GM08714 (cell line): ENCODE results near the gene CLDN22.

Experiments
- H3K4me3 ChIP-seq: fragments of 200-500 bp; sonication (Bioruptor generic); 2 replicates; pipeline ENCODE4 v1.5.1; 2014; ENCODE audit warnings: mild to moderate bottlenecking, low read length, inconsistent platforms
- ZNF274 ChIP-seq: IDR thresholded peaks from 2 replicates; pipeline ENCODE4 v1.6.1; 2012; ENCODE audit warnings: mild to moderate bottlenecking, low read depth, low read length

The CLDN22 gene

GRCh38 chr4:183352546-183352945 lies 32.5 kb upstream of the CLDN22 start:
- TF ChIP-seq ZNF274: no peak

DNA sequence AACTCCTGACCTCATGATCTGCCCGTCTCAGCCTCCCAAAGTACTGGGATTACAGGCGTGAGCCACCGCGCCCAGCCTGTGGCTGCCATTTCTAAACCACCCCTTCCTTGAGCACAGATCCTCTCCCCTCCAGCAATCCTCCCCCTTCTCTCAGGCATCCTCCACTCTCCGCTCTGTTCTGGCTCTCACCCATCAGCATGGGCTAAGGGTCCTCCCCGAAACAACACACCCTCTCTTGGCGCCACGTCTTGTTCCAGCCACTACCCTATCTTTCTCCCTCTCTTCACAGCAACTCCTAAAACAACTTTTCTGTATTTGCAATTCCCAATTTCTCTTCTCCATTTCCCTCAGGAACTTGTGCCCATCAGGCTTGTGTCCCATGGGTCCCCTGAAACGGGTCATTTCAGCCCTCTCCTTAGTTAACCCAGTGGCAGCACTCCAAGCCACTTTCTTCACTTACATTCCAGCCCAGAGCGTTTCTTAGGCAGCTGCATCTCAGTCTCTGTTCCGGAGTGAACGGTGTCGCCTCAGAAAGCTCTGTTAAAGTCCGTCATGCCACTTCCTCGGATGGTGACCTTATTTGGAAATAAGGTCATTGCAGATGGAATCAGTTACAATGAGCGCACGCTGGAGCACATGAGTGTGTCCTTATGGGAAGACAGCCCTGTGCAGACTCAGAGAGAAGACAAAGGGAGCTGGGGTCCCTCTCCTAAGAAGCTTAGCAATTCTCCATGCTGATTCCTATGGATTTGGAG lies 30.4 kb upstream of the CLDN22 start:
- TF ChIP-seq ZNF274: no peak
- no peak overlapping the region for H3K4me3 ChIP-seq

More at GRCh38 chr4:183352546-183352945, 32.5 kb upstream of the CLDN22 start:
- H3K4me3 ChIP-seq: no peak overlapping the region

GRCh38 chr4:183349673-183350072 lies 29.6 kb upstream of the CLDN22 start:
- TF ChIP-seq ZNF274: no peak
- no peak overlapping the region for H3K4me3 ChIP-seq

- no peak for TF ChIP-seq ZNF274
- H3K4me3 ChIP-seq: no peak overlapping the region
Measured at GRCh38 chr4:183348706-183349659, 28.9 kb upstream of the CLDN22 start.

GRCh38 chr4:183348136-183348535 lies 28.1 kb upstream of the CLDN22 start:
- TF ChIP-seq ZNF274: no peak
- H3K4me3 ChIP-seq: no peak overlapping the region

DNA sequence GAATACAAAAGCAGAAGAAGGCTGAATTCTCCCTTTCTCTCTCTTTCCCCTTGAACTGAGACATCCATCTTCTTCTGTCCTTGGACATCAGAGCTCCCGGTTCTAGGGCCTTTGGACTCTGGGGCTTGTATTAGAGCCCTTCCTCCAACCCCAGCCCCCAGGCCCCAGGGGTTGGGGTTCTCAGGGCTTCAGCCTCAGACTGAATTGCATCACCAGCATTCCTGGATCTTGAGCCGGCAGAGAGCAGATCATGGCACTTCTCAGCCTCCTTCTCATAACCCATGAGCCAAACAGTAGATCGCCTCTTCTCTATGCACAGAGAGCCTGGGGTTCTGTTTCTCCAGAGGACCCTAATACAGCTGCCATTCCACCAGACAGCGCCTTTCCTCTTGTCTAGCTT lies 27.5 kb upstream of the CLDN22 start:
- no peak overlapping the region for H3K4me3 ChIP-seq
- no peak for TF ChIP-seq ZNF274

GRCh38 chr4:183347146-183347545 lies 27.1 kb upstream of the CLDN22 start:
- no peak for TF ChIP-seq ZNF274
- H3K4me3 ChIP-seq: no peak overlapping the region

- TF ChIP-seq ZNF274: no peak
- H3K4me3 ChIP-seq: no peak overlapping the region
Measured at GRCh38 chr4:183345261-183345660, 25.2 kb upstream of the CLDN22 start.

- TF ChIP-seq ZNF274: no peak
- H3K4me3 ChIP-seq: no peak overlapping the region
Measured at GRCh38 chr4:183344523-183345255, 24.6 kb upstream of the CLDN22 start.

DNA sequence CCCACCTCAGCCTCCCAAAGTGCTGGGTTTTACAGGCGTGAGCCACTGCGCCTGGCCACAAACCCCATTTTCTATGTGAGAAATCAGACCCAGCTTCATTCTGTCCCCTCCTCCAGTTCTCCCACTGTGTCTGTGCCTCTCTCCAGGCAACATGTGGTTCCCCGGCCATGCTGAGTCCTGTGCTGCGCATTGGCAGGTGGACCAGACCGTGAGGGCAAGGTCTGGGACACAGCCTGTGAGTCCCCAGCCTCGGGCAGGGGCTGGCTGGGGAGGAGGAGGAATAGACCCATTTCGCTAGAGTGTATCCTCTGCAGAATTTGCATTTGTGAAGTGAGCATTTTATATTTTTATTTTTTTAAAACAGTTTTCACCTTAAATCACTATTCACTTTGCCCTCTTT lies 23.7 kb upstream of the CLDN22 start:
- no peak overlapping the region for H3K4me3 ChIP-seq
- no peak for TF ChIP-seq ZNF274

DNA sequence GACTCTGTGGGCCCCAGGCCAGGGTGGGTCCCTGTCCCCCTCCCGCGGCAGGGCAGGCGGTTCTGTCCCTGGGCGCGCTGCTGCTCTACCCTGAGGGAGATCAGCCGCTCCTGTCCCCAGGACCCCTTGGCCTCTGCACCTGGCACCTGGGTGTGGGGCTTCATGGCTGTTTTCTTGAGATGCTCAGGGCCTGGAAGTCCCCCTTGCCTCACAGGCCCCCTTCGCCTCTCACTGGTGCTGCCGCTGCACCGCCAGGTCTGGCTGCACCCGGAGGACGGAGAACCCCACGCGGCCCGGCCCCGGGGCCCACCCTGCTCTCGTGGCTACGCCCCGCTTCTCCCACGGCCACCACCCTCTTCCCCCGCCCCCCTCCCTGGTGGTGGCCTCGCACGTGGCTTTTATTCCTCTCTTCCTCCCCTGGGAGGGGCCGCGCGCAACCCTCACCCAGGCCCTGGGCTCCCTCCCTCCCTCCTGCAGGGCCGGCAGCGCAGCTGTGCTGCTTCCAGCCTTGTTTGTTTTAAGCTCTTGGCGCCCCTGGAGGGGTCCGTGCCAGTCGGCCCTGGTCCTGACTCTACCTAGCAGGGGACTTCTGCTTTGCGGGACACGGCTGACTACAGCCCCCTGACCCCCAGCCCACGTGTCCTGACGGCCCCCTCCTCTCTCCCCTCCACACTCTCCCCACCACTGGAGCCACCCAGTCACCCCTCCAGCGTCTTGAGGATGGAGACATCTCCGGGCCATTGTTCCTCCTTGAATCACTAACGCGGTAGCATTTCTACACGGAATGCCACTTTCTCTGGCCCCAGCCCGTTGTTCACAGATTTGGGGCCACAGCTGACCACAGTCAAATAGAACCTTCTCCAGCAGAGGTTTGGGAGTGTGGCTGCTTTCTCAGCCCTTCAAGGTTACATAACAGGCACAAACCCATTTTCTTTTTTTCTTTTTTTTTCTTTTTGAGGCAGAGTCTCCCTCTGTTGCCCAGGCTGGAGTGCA lies 22.8 kb upstream of the CLDN22 start:
- no peak for TF ChIP-seq ZNF274
- no peak overlapping the region for H3K4me3 ChIP-seq

- H3K4me3 ChIP-seq: no peak overlapping the region
- TF ChIP-seq ZNF274: no peak
Measured at GRCh38 chr4:183337833-183338232, 17.8 kb upstream of the CLDN22 start.

- TF ChIP-seq ZNF274: no peak
- no peak overlapping the region for H3K4me3 ChIP-seq
Measured at GRCh38 chr4:183337349-183337748, 17.3 kb upstream of the CLDN22 start.
